HepG2 (cell line): Measurements from ENCODE around the gene TOM1L1. TPM values are rescaled to one million over a fixed set of nuclear protein-coding genes. Genes with fewer than 3 reads are reported as not detected.
A peak's percentile ranks its signal among the peaks of the same experiment; 100 is the strongest.

Experiments
- EEA1 ChIP-seq: sonication (generic); formaldehyde crosslinking; IDR thresholded peaks from 2 replicates; pipeline ENCODE4 v1.5.1; 2020; ENCODE audit warnings: mild to moderate bottlenecking, missing genetic modification reagents, borderline replicate concordance
- ELF3 ChIP-seq: IDR thresholded peaks from 2 replicates; pipeline ENCODE4 v1.6.1; 2016; ENCODE audit warnings: missing genetic modification reagents, missing compliant biosample characterization
- JDP2 ChIP-seq: sonication (generic); formaldehyde crosslinking; IDR thresholded peaks from 2 replicates; pipeline ENCODE4 v1.8.1; 2022; ENCODE audit warnings: missing genetic modification reagents, borderline replicate concordance
- NRL ChIP-seq: sonication (generic); formaldehyde crosslinking; IDR thresholded peaks from 2 replicates; pipeline ENCODE4 v1.5.0; 2020; ENCODE audit warnings: missing genetic modification reagents, mild to moderate bottlenecking, moderate library complexity, borderline replicate concordance
- POGZ ChIP-seq: sonication (generic); formaldehyde crosslinking; IDR thresholded peaks from 2 replicates; pipeline ENCODE4 v1.4.0; 2020; ENCODE audit warnings: mild to moderate bottlenecking, missing genetic modification reagents
- SMAD3 ChIP-seq: sonication (generic); formaldehyde crosslinking; IDR thresholded peaks from 2 replicates; pipeline ENCODE4 v1.4.0; 2020; ENCODE audit warnings: missing genetic modification reagents
- ZMYM4 ChIP-seq: sonication (generic); formaldehyde crosslinking; IDR thresholded peaks from 2 replicates; pipeline ENCODE4 v1.8.1; 2023; ENCODE audit warnings: mild to moderate bottlenecking, missing genetic modification reagents
- ZNF10 ChIP-seq: sonication (generic); formaldehyde crosslinking; IDR thresholded peaks from 2 replicates; pipeline ENCODE4 v1.4.0; 2020; ENCODE audit warnings: mild to moderate bottlenecking, low read depth, missing genetic modification reagents, borderline replicate concordance
- ZNF354B ChIP-seq: sonication (generic); formaldehyde crosslinking; IDR thresholded peaks from 2 replicates; pipeline ENCODE4 v1.8.0; 2022; ENCODE audit warnings: mild to moderate bottlenecking, missing genetic modification reagents
- ZNF543 ChIP-seq: sonication (generic); formaldehyde crosslinking; IDR thresholded peaks from 2 replicates; pipeline ENCODE4 v1.4.0; 2020; ENCODE audit warnings: mild to moderate bottlenecking, missing genetic modification reagents
- ZNF572 ChIP-seq: sonication (generic); formaldehyde crosslinking; IDR thresholded peaks from 2 replicates; pipeline ENCODE4 v1.5.1; 2020; ENCODE audit warnings: mild to moderate bottlenecking, missing genetic modification reagents
- ZNF709 ChIP-seq: sonication (generic); formaldehyde crosslinking; IDR thresholded peaks from 2 replicates; pipeline ENCODE4 v1.5.0; 2020; ENCODE audit warnings: mild to moderate bottlenecking, missing genetic modification reagents
- polyA plus RNA-seq, 8 experiments: library from polyadenylated mRNA; depleted of rRNA in 3 of 8; stranded (reverse) in 7 of 8; unstranded in 1 of 8; fragments of >200 nt; fragmentation: Illumina TruSeq in 4 of 8; extraction: Trizol in 4 of 8; gene quantifications; 2 replicates each; pipeline versions ENCODE4 v1.2.1 to v1.2.3, GENCODE V29; 2011 to 2016; ENCODE audit warnings: low read depth in 4 of 8, missing spikeins in 1 of 8, mixed read lengths in 1 of 8; ENCODE audit not compliant: insufficient read depth in 1 of 8
- total RNA-seq, 5 experiments: library from RNA; depleted of rRNA; stranded (reverse); fragments of >200 nt; fragmentation: Illumina TruSeq; extraction: Trizol; gene quantifications; 2 replicates each; pipeline ENCODE4 v1.2.3, GENCODE V29; 2016; ENCODE audit warnings: low read depth in 1 of 5
- TF ChIP-seq, protein P1 (sequence below): sonication (generic); formaldehyde crosslinking; IDR thresholded peaks from 2 replicates; pipeline ENCODE4 v1.5.0; 2020; ENCODE audit warnings: mild to moderate bottlenecking, missing genetic modification reagents
- TF ChIP-seq, protein P2 (sequence below): sonication (generic); formaldehyde crosslinking; IDR thresholded peaks from 2 replicates; pipeline ENCODE4 v1.4.0; 2020; ENCODE audit warnings: missing genetic modification reagents
- TF ChIP-seq, protein P3 (sequence below): sonication (generic); formaldehyde crosslinking; IDR thresholded peaks from 2 replicates; pipeline ENCODE4 v1.4.0; 2020; ENCODE audit warnings: mild to moderate bottlenecking, missing genetic modification reagents, borderline replicate concordance
- TF ChIP-seq, protein P4 (sequence below): sonication (generic); formaldehyde crosslinking; IDR thresholded peaks from 2 replicates; pipeline ENCODE4 v1.8.0; 2022; ENCODE audit warnings: mild to moderate bottlenecking, missing genetic modification reagents, borderline replicate concordance

TOM1L1 gene
- total and polyA plus RNA-seq, 2 of the 13 experiments (the other 11 are each of a cell fraction or from before 2014, with no cell fraction given): 45.3 to 51.3 TPM

DNA sequence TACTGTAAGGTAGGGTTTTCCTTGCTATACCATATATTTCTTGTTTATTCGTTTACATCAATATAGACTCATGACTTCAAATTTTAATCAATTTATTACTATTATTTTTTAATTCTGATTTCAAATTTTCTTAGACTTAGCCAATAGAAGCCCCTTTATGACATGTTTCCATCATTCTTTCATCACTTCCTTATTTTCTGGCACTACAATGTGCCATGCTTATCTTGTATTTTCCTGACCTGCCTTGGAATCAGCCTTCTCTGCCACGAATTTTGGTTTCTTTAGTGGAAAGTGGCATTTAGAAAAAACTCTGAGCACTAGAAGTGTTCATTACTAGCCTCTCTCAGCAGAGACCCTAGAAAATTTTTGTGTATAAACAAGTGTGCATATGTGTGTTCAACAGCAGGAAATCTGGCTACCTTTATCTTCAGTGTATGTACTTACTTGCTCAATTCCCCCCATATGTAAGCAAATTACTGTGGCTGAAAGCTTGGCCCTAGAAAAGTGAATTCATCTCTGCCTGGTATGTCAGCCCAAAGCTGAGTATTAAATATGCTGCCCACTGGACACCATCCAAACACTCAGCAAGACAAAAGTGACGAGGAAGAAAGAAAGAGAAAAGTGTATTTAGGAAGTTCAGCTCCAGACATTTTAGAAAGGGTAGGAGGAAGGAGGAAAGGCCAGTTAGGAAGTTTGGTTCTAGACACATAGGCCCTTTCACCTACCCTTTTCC lies 71.9 kb downstream of the TOM1L1 start (continued):
- TF ChIP-seq NRL (CRISPR knock-in tag): no peak
- TF ChIP-seq, protein P1, sequence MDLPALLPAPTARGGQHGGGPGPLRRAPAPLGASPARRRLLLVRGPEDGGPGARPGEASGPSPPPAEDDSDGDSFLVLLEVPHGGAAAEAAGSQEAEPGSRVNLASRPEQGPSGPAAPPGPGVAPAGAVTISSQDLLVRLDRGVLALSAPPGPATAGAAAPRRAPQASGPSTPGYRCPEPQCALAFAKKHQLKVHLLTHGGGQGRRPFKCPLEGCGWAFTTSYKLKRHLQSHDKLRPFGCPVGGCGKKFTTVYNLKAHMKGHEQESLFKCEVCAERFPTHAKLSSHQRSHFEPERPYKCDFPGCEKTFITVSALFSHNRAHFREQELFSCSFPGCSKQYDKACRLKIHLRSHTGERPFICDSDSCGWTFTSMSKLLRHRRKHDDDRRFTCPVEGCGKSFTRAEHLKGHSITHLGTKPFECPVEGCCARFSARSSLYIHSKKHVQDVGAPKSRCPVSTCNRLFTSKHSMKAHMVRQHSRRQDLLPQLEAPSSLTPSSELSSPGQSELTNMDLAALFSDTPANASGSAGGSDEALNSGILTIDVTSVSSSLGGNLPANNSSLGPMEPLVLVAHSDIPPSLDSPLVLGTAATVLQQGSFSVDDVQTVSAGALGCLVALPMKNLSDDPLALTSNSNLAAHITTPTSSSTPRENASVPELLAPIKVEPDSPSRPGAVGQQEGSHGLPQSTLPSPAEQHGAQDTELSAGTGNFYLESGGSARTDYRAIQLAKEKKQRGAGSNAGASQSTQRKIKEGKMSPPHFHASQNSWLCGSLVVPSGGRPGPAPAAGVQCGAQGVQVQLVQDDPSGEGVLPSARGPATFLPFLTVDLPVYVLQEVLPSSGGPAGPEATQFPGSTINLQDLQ (CRISPR knock-in tag): no peak
- no peak for TF ChIP-seq JDP2 (CRISPR knock-in tag)
- TF ChIP-seq, protein P2, sequence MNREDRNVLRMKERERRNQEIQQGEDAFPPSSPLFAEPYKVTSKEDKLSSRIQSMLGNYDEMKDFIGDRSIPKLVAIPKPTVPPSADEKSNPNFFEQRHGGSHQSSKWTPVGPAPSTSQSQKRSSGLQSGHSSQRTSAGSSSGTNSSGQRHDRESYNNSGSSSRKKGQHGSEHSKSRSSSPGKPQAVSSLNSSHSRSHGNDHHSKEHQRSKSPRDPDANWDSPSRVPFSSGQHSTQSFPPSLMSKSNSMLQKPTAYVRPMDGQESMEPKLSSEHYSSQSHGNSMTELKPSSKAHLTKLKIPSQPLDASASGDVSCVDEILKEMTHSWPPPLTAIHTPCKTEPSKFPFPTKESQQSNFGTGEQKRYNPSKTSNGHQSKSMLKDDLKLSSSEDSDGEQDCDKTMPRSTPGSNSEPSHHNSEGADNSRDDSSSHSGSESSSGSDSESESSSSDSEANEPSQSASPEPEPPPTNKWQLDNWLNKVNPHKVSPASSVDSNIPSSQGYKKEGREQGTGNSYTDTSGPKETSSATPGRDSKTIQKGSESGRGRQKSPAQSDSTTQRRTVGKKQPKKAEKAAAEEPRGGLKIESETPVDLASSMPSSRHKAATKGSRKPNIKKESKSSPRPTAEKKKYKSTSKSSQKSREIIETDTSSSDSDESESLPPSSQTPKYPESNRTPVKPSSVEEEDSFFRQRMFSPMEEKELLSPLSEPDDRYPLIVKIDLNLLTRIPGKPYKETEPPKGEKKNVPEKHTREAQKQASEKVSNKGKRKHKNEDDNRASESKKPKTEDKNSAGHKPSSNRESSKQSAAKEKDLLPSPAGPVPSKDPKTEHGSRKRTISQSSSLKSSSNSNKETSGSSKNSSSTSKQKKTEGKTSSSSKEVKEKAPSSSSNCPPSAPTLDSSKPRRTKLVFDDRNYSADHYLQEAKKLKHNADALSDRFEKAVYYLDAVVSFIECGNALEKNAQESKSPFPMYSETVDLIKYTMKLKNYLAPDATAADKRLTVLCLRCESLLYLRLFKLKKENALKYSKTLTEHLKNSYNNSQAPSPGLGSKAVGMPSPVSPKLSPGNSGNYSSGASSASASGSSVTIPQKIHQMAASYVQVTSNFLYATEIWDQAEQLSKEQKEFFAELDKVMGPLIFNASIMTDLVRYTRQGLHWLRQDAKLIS (CRISPR knock-in tag): no peak
- TF ChIP-seq ZNF572 (CRISPR knock-in tag): no peak
- no peak for TF ChIP-seq ZNF10 (CRISPR knock-in tag)
- no peak for TF ChIP-seq ZNF709 (CRISPR knock-in tag)
- no peak for TF ChIP-seq EEA1
- no peak for TF ChIP-seq ZNF543 (CRISPR knock-in tag)
- TF ChIP-seq ZNF354B (CRISPR knock-in tag): no peak
- TF ChIP-seq ZMYM4 (CRISPR knock-in tag): 0 out of 2 replicates have a peak, but pooled peaks have one; percentile 33
- no peak for TF ChIP-seq SMAD3 (CRISPR knock-in tag)
- TF ChIP-seq, protein P3, sequence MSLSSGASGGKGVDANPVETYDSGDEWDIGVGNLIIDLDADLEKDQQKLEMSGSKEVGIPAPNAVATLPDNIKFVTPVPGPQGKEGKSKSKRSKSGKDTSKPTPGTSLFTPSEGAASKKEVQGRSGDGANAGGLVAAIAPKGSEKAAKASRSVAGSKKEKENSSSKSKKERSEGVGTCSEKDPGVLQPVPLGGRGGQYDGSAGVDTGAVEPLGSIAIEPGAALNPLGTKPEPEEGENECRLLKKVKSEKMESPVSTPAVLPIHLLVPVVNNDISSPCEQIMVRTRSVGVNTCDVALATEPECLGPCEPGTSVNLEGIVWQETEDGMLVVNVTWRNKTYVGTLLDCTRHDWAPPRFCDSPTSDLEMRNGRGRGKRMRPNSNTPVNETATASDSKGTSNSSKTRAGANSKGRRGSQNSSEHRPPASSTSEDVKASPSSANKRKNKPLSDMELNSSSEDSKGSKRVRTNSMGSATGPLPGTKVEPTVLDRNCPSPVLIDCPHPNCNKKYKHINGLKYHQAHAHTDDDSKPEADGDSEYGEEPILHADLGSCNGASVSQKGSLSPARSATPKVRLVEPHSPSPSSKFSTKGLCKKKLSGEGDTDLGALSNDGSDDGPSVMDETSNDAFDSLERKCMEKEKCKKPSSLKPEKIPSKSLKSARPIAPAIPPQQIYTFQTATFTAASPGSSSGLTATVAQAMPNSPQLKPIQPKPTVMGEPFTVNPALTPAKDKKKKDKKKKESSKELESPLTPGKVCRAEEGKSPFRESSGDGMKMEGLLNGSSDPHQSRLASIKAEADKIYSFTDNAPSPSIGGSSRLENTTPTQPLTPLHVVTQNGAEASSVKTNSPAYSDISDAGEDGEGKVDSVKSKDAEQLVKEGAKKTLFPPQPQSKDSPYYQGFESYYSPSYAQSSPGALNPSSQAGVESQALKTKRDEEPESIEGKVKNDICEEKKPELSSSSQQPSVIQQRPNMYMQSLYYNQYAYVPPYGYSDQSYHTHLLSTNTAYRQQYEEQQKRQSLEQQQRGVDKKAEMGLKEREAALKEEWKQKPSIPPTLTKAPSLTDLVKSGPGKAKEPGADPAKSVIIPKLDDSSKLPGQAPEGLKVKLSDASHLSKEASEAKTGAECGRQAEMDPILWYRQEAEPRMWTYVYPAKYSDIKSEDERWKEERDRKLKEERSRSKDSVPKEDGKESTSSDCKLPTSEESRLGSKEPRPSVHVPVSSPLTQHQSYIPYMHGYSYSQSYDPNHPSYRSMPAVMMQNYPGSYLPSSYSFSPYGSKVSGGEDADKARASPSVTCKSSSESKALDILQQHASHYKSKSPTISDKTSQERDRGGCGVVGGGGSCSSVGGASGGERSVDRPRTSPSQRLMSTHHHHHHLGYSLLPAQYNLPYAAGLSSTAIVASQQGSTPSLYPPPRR (CRISPR knock-in tag): peak; percentile 47; the same call in 1 of the 2 replicates
- TF ChIP-seq, protein P4, sequence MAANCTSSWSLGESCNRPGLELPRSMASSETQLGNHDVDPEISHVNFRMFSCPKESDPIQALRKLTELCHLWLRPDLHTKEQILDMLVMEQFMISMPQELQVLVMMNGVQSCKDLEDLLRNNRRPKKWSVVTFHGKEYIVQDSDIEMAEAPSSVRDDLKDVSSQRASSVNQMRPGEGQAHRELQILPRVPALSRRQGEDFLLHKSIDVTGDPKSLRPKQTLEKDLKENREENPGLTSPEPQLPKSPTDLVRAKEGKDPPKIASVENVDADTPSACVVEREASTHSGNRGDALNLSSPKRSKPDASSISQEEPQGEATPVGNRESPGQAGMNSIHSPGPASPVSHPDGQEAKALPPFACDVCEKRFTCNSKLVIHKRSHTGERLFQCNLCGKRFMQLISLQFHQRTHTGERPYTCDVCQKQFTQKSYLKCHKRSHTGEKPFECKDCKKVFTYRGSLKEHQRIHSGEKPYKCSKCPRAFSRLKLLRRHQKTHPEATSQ (CRISPR knock-in tag): no peak
- peak; percentile 55; the same call in 1 of the 2 replicates for TF ChIP-seq ELF3 (CRISPR knock-in tag)
- TF ChIP-seq POGZ (CRISPR knock-in tag): peak; percentile 32; the same call in 1 of the 2 replicates
